Measurements from ENCODE around the gene CHCHD6. TPM values are rescaled to one million over a fixed set of nuclear protein-coding genes. Genes with fewer than 3 reads are reported as not detected.

The CHCHD6 gene
- total RNA-seq, 1 donor from 2014 or later, result 31.0 TPM

DNA sequence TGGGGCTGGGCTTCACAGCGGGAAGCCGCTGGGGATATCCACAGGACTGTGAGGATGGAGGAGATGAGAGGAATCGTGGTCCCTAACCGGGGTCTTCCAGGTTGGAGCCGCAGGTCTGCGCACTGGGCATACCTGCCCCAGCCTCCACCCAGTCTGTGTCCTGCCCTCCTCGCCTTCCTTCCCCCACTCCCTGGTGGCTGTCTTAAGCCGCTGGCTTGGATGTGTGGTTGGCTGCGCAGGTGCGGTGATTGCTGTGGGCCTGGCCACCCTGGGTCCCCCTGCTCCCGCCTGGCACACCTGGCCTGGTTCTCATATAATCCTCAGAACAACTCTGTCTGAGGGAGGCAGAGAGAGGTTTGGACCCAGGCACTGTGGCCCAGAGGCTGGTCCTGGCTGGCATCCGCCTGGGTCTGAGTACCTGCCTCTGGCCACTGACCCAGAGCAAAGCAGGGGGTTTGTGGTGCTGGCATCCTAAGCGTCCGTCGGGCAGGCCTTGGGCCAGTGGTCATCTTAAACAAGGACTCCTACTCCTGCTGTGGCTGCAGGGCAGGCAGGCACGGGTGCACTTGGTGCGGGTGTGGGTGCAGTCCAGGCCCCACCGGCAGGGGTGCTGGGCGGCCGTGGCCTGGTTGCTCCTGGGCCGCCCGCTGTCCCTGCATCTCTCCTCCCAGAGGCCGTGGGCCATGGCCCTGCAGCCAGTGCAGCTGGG lies 297.6 kb downstream of the CHCHD6 start:
- H3K9me3 Mint-ChIP-seq, result no peaks in the 10 kb centered on the region
- TF ChIP-seq, protein P1, sequence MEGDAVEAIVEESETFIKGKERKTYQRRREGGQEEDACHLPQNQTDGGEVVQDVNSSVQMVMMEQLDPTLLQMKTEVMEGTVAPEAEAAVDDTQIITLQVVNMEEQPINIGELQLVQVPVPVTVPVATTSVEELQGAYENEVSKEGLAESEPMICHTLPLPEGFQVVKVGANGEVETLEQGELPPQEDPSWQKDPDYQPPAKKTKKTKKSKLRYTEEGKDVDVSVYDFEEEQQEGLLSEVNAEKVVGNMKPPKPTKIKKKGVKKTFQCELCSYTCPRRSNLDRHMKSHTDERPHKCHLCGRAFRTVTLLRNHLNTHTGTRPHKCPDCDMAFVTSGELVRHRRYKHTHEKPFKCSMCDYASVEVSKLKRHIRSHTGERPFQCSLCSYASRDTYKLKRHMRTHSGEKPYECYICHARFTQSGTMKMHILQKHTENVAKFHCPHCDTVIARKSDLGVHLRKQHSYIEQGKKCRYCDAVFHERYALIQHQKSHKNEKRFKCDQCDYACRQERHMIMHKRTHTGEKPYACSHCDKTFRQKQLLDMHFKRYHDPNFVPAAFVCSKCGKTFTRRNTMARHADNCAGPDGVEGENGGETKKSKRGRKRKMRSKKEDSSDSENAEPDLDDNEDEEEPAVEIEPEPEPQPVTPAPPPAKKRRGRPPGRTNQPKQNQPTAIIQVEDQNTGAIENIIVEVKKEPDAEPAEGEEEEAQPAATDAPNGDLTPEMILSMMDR (IDR thresholded peaks at IDR 0.05; ENCODE audit: unreplicated experiment), result no peak
- DNase-seq (ENCODE audit: low spot score in 2 of 2, unreplicated experiment in 2 of 2), result no peak
- H3K4me3 Mint-ChIP-seq, result peak overlapping the region; percentile 46
- H3K27me3 Mint-ChIP-seq (ENCODE audit: low read depth), result no peaks in the 10 kb centered on the region
- H3K36me3 Mint-ChIP-seq, result peaks cover 4% of the 10 kb centered on the region
- H3K4me1 Mint-ChIP-seq, result peaks cover 9% of the 10 kb centered on the region
- H3K27ac Mint-ChIP-seq, result peak overlapping the region; percentile 91

DNA sequence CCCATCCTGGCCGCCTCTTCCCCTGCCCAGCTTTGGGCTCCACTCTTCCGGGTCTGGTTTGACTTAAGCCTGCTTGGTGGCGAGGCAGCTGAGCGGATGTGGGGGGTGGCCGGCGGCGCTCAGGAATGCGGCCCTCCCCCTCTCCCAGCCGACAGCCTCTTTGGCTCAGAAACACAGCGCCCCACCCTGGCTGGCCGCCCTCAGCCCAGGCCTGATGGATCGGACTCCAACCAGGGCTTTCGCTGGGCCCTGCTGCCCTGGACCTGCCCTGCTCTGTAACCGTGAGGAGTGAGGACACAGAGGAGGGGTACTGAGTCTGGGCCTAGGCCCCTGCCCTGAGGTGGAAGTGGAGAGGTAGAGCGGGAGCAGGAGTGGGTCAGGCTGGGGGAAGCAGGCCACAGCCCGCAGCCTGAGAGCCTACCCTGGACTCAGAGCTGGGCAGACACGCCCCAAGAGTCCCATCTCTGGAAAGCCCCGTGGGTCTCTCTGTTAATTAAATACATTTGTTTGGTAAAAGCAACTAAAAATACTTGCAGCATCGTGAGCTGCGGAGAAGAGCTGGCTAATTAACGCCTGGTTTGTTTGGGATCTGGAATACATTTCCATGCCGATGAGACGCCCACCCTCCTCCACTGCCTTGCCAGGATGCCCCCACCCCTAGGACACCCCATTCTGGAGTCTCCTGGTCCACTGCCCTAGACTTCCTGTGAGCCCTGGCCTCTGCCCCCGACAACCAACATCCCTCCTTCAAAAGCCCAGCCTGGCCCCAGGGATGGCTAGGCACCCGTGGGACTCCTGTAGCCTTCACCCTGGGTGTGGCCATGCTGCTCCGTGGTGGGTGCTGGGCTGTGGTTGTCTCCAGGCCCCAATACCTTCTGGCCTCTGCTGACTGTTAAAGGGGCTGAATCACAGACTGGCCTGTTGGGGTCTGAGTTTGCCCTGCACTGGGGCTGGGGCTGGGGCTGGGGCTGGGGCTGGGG lies 298.4 kb downstream of the CHCHD6 start:
- DNase-seq (ENCODE audit: low spot score in 2 of 2, unreplicated experiment in 2 of 2), result peak; percentile 62 to 84
- Mint-ChIP-seq H3K27ac (peak overlapping the region; percentile 91), H3K4me3 (peak overlapping the region; percentile 46), H3K27me3 (ENCODE audit: low read depth) (no peaks in the 10 kb centered on the region), H3K4me1 (peaks cover 9% of the 10 kb centered on the region), H3K9me3 (no peaks in the 10 kb centered on the region), H3K36me3 (peaks cover 7% of the 10 kb centered on the region)
- TF ChIP-seq, protein P1 (IDR thresholded peaks at IDR 0.05; ENCODE audit: unreplicated experiment), result peak; percentile 35

DNA sequence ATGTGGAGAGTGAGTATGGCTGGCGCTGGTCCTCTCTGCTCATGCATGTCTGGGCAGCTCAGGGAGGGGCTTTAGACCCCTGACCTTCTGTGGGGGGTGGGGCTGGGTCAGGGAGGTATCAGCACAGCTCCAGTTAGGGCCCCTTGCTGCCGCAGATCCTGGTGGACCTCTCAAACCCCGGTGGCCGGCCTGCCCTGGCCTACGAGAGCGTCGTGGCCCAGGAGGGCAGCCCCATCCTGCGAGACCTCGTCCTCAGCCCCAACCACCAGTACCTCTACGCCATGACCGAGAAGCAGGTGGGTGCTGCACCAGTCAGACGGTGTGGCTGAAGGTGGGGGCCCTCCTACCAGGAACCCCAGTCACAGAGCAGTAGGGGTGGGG lies 299.1 kb downstream of the CHCHD6 start:
- Mint-ChIP-seq H3K9me3 (no peaks in the 10 kb centered on the region), H3K4me1 (peaks cover 9% of the 10 kb centered on the region), H3K27ac (no peak overlapping the region), H3K27me3 (ENCODE audit: low read depth) (no peaks in the 10 kb centered on the region), H3K4me3 (no peak overlapping the region), H3K36me3 (peaks cover 7% of the 10 kb centered on the region)
- no peak for DNase-seq (ENCODE audit: low spot score in 2 of 2, unreplicated experiment in 2 of 2)
- TF ChIP-seq, protein P1 (IDR thresholded peaks at IDR 0.05; ENCODE audit: unreplicated experiment), result no peak

DNA sequence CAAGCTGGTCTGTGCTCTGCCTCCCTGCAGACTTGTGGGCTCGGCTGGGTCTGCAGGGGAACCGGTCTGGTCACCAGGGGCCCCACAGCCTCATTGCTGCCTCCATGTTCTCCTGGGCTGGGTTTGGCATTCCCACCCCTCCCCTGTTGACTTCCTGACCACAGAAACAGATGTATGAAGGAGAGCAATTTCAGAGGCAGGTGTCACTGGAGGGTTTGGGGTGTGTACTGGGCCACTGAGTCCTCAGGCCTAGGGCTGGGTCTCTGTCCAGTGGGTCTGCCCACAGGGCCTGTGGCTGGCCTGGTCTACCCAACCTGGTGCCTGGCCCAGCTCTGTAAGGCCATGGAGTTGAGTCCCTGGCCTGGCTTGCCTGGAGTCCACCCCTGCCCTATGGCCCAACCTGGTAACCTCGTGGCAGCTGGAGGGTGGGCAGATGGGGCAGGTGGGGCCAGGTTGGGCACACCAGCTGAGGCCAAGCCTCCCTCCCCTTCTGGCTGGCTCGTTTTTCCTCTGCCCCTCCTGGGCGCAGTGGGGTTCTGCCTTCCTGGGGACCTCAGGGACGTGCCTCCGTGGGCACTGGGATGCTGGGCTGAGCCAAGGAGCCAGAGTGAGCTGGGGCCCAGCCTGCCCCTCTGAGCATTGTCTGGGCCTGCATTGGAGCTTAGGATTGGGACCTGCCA lies 299.7 kb downstream of the CHCHD6 start:
- no peak overlapping the region for H3K27ac Mint-ChIP-seq
- TF ChIP-seq, protein P1 (IDR thresholded peaks at IDR 0.05; ENCODE audit: unreplicated experiment), result no peak
- H3K36me3 Mint-ChIP-seq, result peaks cover 7% of the 10 kb centered on the region
- no peak overlapping the region for H3K4me3 Mint-ChIP-seq
- no peaks in the 10 kb centered on the region for H3K27me3 Mint-ChIP-seq (ENCODE audit: low read depth)
- DNase-seq (ENCODE audit: low spot score in 2 of 2, unreplicated experiment in 2 of 2), result no peak
- H3K9me3 Mint-ChIP-seq, result no peaks in the 10 kb centered on the region
- H3K4me1 Mint-ChIP-seq, result peaks cover 9% of the 10 kb centered on the region

DNA sequence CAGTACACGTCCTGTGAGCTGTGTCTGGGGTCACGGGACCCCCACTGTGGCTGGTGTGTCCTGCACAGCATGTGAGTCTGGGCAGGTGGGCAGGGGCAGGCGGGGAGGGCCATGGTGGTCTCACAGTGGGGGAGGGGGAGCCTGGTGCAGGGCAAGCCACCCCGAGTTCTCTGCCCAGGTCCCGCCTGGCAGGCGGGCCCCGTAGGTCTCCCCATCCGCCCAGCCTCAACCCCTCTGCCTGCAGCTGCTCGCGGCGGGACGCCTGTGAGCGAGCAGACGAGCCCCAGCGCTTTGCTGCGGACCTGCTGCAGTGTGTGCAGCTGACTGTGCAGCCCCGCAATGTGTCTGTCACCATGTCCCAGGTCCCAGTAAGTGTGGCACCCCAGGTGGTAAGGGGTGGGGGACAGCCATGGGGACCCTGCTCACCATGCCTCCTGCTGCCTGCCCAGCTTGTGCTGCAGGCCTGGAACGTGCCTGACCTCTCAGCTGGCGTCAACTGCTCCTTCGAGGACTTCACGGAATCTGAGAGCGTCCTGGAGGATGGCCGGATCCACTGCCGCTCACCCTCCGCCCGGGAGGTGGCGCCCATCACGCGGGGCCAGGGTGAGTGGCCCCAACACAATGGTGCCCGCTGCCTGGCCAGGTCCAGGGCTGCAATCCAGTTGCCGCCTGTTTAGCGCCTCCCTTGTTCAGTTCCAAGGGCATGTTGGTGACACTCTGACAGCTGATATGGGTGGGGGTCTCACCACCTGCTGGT lies 300.8 kb downstream of the CHCHD6 start:
- Mint-ChIP-seq H3K4me3 (no peak overlapping the region), H3K27ac (no peak overlapping the region), H3K4me1 (peaks cover 9% of the 10 kb centered on the region), H3K36me3 (peaks cover 7% of the 10 kb centered on the region), H3K9me3 (no peaks in the 10 kb centered on the region), H3K27me3 (ENCODE audit: low read depth) (no peaks in the 10 kb centered on the region)
- no peak for DNase-seq (ENCODE audit: low spot score in 2 of 2, unreplicated experiment in 2 of 2)
- TF ChIP-seq, protein P1 (IDR thresholded peaks at IDR 0.05; ENCODE audit: unreplicated experiment), result no peak
